ENCODE results near the gene UBTD2. TPM values are rescaled to one million over a fixed set of nuclear protein-coding genes. Genes with fewer than 3 reads are reported as not detected.
A peak's percentile ranks its signal among the peaks of the same experiment; 100 is the strongest.

UBTD2 gene
- total and polyA plus RNA-seq, 2 donors (not counting 1 experiment from before 2014, with no cell fraction given): 1.4 to 9.2 TPM

- Histone ChIP-seq H3K79me2 (ENCODE audit: control insufficient read depth, insufficient read depth, low read length) (peaks cover 100% of the 10 kb centered on the region), H3K9ac (ENCODE audit: low read length) (peak overlapping the region; percentile 75)
- WGBS (ENCODE audit: insufficient coverage): 11% methylated on average over 18 of the region's 18 CpGs
Observed at GRCh38 chr5:172178301-172178987, 105.1 kb downstream of the UBTD2 start.

More at GRCh38 chr5:172178301-172178987, 105.1 kb downstream of the UBTD2 start:
- Mint-ChIP-seq H3K27me3 (no peaks in the 10 kb centered on the region), H3K4me3 (peak overlapping the region; percentile 88), H3K4me1 (peaks cover 86% of the 10 kb centered on the region), H3K27ac (peak overlapping the region; percentile 96), H3K9me3 (ENCODE audit: insufficient read depth) (no peaks in the 10 kb centered on the region)
- TF ChIP-seq EZH2 (IDR thresholded peaks at IDR 0.05; ENCODE audit: borderline replicate concordance, insufficient read depth, low read depth, low read length, poor library complexity, severe bottlenecking) (no peak), CTCF (IDR thresholded peaks at IDR 0.05) (no peak)
- Histone ChIP-seq H4K20me1 (ENCODE audit: control insufficient read depth, insufficient read depth, low read length, poor library complexity, severe bottlenecking) (peaks cover 9% of the 10 kb centered on the region), H3K4me1 (ENCODE audit: control insufficient read depth in 2 of 2, insufficient read depth in 2 of 2, low read length in 2 of 2) (peaks cover 74 to 99% of the 10 kb centered on the region in 2 donors), H3K27ac (ENCODE audit: low read length in 2 of 2) (peak overlapping the region; percentile 96 to 98), H2AFZ (ENCODE audit: insufficient read depth, low read depth, low read length, poor library complexity, severe bottlenecking) (peak overlapping the region; percentile 61), H3K4me2 (replicated peaks; ENCODE audit: low read depth, low read length, poor library complexity, severe bottlenecking) (peak overlapping the region; percentile 88), H3K4me3 (ENCODE audit: control extremely low read depth in 1 of 5, extremely low read depth in 1 of 5, insufficient read depth in 1 of 5, low read depth in 2 of 5, low read length in 4 of 5) (peak overlapping the region; percentile 26 to 68 (median 52)), H3K9me3 (ENCODE audit: control extremely low read depth in 1 of 3, control insufficient read depth in 2 of 3, insufficient read depth in 1 of 3, low read length in 2 of 3) (no peaks in the 10 kb centered on the region), H3K27me3 (replicated peaks in 1 of 4; ENCODE audit: control extremely low read depth in 1 of 4, control insufficient read depth in 3 of 4, insufficient read depth in 4 of 4, low read length in 3 of 4) (no peaks in the 10 kb centered on the region), H3K36me3 (replicated peaks in 1 of 2; ENCODE audit: control extremely low read depth in 1 of 2, control insufficient read depth in 1 of 2, extremely low read depth in 1 of 2, insufficient read depth in 2 of 2, low read length in 1 of 2) (peaks cover 0 to 24% of the 10 kb centered on the region in 2 experiments)
- ATAC-seq (ENCODE audit: low read depth) (no peak), DNase-seq (peak; percentile 37)
- POLR2A ChIA-PET: interaction anchor here (1.8 to 7.9 kb wide), 2 partner anchors 8 to 68 kb away, joined by 9 to 95 read pairs; partner anchors contain the start of gene STK10
- CTCF ChIA-PET: interaction anchor here (0.6 to 2.2 kb wide), 4 partner anchors 8 to 67 kb away, joined by 3 to 13 read pairs (median 4); partner anchors contain the start of gene STK10
- intact Hi-C loops (cut with micrococcal nuclease): no loop called here

Data from B cell (primary cell).